ENCODE data around the gene CDH8. TPM values are rescaled to one million over a fixed set of nuclear protein-coding genes. Genes with fewer than 3 reads are reported as not detected.

Gene CDH8
- total RNA-seq, 1 donor from 2014 or later: not detected

DNA sequence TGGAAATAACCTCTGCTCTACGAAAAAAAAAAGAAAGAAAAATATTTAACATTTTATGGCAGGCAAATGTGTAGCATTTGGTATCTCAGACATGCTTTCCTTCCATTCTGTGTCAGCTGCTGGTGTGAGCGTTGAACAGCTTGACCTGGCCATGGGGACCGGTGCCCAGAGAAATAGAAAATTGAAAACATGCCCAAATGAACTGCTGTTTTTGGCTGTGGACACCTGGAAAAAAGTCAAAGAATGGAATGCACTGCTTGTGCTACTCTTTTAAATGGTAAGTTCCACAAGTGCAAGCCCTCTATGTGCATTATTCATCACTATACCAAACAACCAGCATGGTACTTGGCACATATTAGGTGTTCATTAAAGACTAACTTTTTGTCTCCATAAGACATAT is 127.2 kb downstream of the CDH8 start:
- H3K9me3 Mint-ChIP-seq: peaks cover 49% of the 10 kb centered on the region
- H3K4me1 Mint-ChIP-seq (ENCODE audit: low read depth): no peaks in the 10 kb centered on the region
- H3K36me3 Mint-ChIP-seq (ENCODE audit: low read depth): no peaks in the 10 kb centered on the region
- intact Hi-C loops (cut with micrococcal nuclease): no loop called here
- DNase-seq (ENCODE audit: low spot score): no peak
- H3K4me3 Mint-ChIP-seq (ENCODE audit: low read depth): no peak overlapping the region
- no peak overlapping the region for H3K27ac Mint-ChIP-seq
- no peaks in the 10 kb centered on the region for H3K27me3 Mint-ChIP-seq (ENCODE audit: low read depth)

DNA sequence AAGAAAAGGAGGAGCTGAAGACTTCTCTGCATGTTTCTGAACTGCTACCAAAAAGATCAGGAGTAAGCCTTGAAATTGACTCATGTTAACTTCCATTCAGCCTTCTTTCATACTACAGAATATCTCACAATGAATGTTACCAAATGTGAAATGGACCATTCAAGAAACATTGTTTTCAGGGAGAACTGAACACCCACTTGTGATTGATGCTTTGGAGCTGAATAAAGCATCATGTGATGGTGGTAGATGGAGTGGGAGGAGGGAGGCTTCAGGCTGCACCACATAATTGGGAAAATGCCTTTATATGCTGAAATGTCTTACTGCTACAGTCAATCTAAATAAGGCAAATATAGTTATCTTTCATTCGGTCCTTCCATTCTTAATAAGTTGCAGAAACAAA is 127.8 kb downstream of the CDH8 start:
- Mint-ChIP-seq H3K27ac (no peak overlapping the region), H3K4me1 (ENCODE audit: low read depth) (no peaks in the 10 kb centered on the region)

DNA sequence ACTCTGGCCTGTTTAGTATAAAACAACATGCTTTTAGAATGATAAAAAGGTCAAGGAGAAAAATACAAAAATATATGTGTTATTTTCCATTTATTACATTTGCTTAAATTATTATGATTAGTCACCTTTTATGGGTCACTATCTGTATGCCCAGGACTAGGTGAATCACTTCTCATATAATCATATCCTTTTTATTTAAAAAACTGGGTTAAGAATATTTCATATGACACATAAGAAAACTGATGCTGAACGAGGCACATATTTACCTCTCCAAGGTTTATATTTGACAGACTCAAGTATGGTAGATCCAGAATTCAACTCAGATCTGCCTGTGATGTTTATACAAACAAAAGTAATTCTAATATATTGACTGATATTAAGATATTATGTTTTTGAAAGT is 134.5 kb downstream of the CDH8 start:
- H3K36me3 Mint-ChIP-seq (ENCODE audit: low read depth): no peaks in the 10 kb centered on the region
- no peak for DNase-seq (ENCODE audit: low spot score)
- intact Hi-C loops (cut with micrococcal nuclease): no loop called here
- H3K4me3 Mint-ChIP-seq (ENCODE audit: low read depth): no peak overlapping the region
- peaks cover 46% of the 10 kb centered on the region for H3K9me3 Mint-ChIP-seq
- H3K27ac Mint-ChIP-seq: no peak overlapping the region
- H3K4me1 Mint-ChIP-seq (ENCODE audit: low read depth): no peaks in the 10 kb centered on the region
- no peaks in the 10 kb centered on the region for H3K27me3 Mint-ChIP-seq (ENCODE audit: low read depth)

More for the DNA sequence above, 127.8 kb downstream of the CDH8 start:
- H3K36me3 Mint-ChIP-seq (ENCODE audit: low read depth): no peaks in the 10 kb centered on the region
- intact Hi-C loops (cut with micrococcal nuclease): no loop called here
- peaks cover 46% of the 10 kb centered on the region for H3K9me3 Mint-ChIP-seq
- H3K27me3 Mint-ChIP-seq (ENCODE audit: low read depth): no peaks in the 10 kb centered on the region
- no peak overlapping the region for H3K4me3 Mint-ChIP-seq (ENCODE audit: low read depth)
- no peak for DNase-seq (ENCODE audit: low spot score)

DNA sequence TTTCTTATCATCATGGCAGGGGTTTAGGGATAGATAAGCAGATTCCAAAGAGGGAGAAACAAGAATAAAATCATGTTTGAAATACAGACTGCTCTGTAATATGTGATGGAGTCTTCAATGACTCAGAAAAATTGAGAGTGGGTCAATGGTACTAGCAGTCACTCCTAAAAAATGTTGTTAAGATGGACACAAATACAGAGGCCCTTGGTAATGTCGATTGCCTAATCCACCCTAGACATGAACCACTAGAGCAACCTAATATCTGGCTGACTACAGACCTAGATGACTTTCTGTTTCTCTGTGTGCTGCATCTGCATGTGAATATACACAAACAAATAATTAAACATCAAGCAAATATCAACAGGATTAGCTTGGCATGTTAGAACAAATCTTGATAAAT is 135.8 kb downstream of the CDH8 start:
- H3K9me3 Mint-ChIP-seq: peaks cover 40% of the 10 kb centered on the region

DNA sequence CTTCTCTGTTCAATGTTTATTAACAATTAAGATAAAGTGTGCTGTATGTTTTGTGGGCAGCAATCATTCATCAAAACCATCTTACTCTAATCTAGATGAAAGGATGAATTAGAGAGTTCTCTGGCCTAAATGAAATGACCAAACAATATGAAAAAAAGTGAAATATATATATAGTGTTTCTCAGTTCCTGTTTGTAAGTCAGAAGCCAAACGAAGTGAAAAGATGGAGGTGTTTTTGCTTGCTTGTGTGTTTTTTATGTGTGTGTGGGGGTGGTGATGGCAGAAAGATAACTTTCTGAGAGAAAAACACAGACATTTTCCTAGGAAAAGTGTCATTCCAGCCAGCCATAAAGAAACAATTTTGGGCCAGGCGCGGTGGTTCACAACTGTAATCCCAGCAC is 138.6 kb downstream of the CDH8 start:
- no peaks in the 10 kb centered on the region for H3K27me3 Mint-ChIP-seq (ENCODE audit: low read depth)
- H3K4me1 Mint-ChIP-seq (ENCODE audit: low read depth): no peaks in the 10 kb centered on the region
- no peak overlapping the region for H3K27ac Mint-ChIP-seq
- H3K36me3 Mint-ChIP-seq (ENCODE audit: low read depth): no peaks in the 10 kb centered on the region
- H3K9me3 Mint-ChIP-seq: peaks cover 44% of the 10 kb centered on the region
- intact Hi-C loops (cut with micrococcal nuclease): no loop called here
- no peak overlapping the region for H3K4me3 Mint-ChIP-seq (ENCODE audit: low read depth)
- DNase-seq (ENCODE audit: low spot score): no peak

More for the DNA sequence above, 135.8 kb downstream of the CDH8 start:
- Mint-ChIP-seq H3K36me3 (ENCODE audit: low read depth) (no peaks in the 10 kb centered on the region), H3K4me1 (ENCODE audit: low read depth) (no peaks in the 10 kb centered on the region), H3K27me3 (ENCODE audit: low read depth) (no peaks in the 10 kb centered on the region), H3K4me3 (ENCODE audit: low read depth) (no peak overlapping the region), H3K27ac (no peak overlapping the region)
- intact Hi-C loops (cut with micrococcal nuclease): no loop called here
- DNase-seq (ENCODE audit: low spot score): no peak

DNA sequence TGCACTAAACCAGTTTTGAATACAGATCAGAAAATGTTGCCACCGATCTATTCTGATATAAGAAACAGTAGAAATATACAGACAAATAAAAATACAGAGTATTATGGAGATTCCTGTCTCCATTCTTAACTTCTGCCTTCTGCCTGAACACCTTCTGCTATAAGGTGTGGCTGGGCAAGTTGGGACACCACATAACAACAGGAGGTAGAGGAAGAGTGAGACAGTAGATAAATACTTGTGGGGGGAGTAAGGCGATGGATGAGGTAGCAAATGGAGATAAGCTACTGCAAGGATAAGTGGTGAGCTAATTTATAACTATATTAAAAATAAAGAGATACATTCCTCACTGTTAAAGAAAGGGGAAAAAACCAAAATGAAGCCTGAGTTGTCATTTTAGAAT is 143.7 kb downstream of the CDH8 start:
- Mint-ChIP-seq H3K27me3 (ENCODE audit: low read depth) (no peaks in the 10 kb centered on the region), H3K4me3 (ENCODE audit: low read depth) (no peak overlapping the region), H3K36me3 (ENCODE audit: low read depth) (no peaks in the 10 kb centered on the region), H3K27ac (no peak overlapping the region), H3K9me3 (peaks cover 39% of the 10 kb centered on the region), H3K4me1 (ENCODE audit: low read depth) (no peaks in the 10 kb centered on the region)
- no peak for DNase-seq (ENCODE audit: low spot score)
- intact Hi-C loops (cut with micrococcal nuclease): no loop called here

DNA sequence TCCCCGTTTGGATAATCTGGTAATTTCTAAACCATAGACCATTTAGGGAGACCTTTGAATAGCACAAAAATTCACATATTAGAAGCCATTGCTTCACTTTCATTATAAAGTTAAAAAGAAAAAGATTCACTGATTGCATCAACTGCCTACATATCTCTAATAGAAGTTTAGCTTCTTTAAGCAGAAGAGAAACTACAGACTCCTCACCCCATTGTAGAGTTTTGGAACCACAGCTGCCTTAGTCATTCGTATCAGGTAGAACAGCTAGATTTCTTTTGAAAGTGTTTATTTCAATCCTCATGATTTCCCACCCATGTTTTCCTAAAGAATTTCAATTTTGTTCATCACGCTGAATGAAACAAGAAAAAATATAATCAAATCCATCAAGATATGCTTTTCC is 144.8 kb downstream of the CDH8 start:
- intact Hi-C loops (cut with micrococcal nuclease): no loop called here
- no peaks in the 10 kb centered on the region for H3K36me3 Mint-ChIP-seq (ENCODE audit: low read depth)
- no peaks in the 10 kb centered on the region for H3K27me3 Mint-ChIP-seq (ENCODE audit: low read depth)

DNA sequence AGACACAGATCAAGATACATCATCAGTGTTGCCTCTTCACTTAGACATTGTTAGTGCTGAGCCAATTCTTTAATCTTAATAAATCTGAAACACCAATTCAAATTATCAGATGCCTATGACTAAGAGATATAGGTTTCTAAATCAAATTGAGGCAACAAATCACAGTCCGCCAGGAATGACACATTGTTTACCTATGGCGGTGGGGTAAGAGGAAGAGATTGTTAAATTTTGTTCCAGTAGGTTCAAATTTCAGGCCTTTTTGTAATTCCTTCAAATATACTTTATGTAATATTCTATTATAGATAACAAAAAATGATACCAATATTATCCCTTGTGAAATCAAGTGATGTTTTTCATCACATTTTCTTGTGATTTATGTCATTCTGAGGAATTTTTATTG is 145.9 kb downstream of the CDH8 start:
- DNase-seq (ENCODE audit: low spot score): no peak
- Mint-ChIP-seq H3K4me1 (ENCODE audit: low read depth) (no peaks in the 10 kb centered on the region), H3K27me3 (ENCODE audit: low read depth) (no peaks in the 10 kb centered on the region), H3K9me3 (peaks cover 54% of the 10 kb centered on the region), H3K36me3 (ENCODE audit: low read depth) (no peaks in the 10 kb centered on the region), H3K4me3 (ENCODE audit: low read depth) (no peak overlapping the region), H3K27ac (no peak overlapping the region)
- intact Hi-C loops (cut with micrococcal nuclease): no loop called here

More for the DNA sequence above, 144.8 kb downstream of the CDH8 start:
- no peak overlapping the region for H3K27ac Mint-ChIP-seq
- no peaks in the 10 kb centered on the region for H3K4me1 Mint-ChIP-seq (ENCODE audit: low read depth)
- no peak overlapping the region for H3K4me3 Mint-ChIP-seq (ENCODE audit: low read depth)
- H3K9me3 Mint-ChIP-seq: peaks cover 48% of the 10 kb centered on the region
- DNase-seq (ENCODE audit: low spot score): no peak

DNA sequence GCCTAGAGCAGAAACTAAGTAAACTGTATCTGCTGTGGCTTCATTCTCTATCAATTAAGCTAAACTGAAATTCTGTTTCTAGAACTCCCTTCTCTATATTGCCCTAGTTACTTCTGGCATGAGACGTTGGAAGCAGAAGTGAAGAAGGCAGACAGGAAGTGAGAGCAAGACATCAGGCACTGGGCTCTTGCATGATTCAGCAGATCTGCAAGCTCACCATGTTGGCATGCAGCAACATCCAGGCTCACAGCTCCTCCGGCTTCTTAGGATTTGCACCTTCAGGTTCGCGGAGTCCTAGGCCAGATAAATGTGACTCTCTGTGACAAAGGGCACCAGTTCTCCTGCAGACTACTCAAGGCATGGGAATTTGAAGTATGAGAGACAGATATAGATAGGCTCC is 148.3 kb downstream of the CDH8 start:
- DNase-seq (ENCODE audit: low spot score): no peak
- Mint-ChIP-seq H3K9me3 (peaks cover 43% of the 10 kb centered on the region), H3K4me3 (ENCODE audit: low read depth) (no peak overlapping the region), H3K27me3 (ENCODE audit: low read depth) (no peaks in the 10 kb centered on the region), H3K36me3 (ENCODE audit: low read depth) (no peaks in the 10 kb centered on the region), H3K27ac (no peak overlapping the region), H3K4me1 (ENCODE audit: low read depth) (no peaks in the 10 kb centered on the region)
- intact Hi-C loops (cut with micrococcal nuclease): no loop called here

DNA sequence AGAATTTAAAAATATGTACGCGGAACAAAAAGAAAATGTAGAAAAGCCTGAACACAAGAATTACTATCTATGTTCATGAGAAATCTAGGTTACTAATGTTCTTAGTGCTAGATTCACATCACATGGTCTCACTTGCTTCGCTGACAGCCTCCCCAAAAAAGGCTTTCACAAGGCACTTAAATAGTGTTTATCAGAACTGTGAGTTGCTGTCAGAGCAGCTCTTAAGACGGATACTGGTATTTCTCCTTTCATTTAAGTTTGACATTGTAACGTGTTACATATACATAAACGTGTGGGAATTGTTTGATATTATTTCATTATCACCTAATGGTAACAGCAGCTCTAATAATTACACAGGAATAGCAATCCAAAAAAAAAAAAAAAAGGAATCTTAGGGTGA is 150.9 kb downstream of the CDH8 start:
- intact Hi-C loops (cut with micrococcal nuclease): no loop called here
- Mint-ChIP-seq H3K27ac (no peak overlapping the region), H3K9me3 (peaks cover 57% of the 10 kb centered on the region), H3K36me3 (ENCODE audit: low read depth) (no peaks in the 10 kb centered on the region), H3K4me3 (ENCODE audit: low read depth) (no peak overlapping the region), H3K27me3 (ENCODE audit: low read depth) (no peaks in the 10 kb centered on the region), H3K4me1 (ENCODE audit: low read depth) (no peaks in the 10 kb centered on the region)
- no peak for DNase-seq (ENCODE audit: low spot score)

DNA sequence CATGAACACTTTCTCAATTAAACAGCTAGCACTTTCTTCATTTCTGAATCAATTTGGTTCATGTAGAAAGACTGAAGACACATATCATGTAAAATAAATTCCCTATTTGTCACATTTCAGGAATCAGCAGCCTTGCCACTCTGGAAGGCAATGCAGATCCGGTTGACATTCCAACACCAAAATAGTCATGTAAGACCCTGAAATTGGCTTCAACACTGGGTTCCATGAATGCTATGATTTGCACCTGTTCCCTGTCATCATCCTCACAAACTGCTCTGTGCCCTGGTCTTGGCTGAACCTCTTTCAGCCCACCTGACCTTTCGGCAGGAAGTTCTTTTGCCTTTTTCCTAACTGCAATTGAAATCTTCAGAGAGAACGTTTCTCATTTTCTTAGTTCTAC is 156.9 kb downstream of the CDH8 start:
- Mint-ChIP-seq H3K27ac (no peak overlapping the region), H3K27me3 (ENCODE audit: low read depth) (no peaks in the 10 kb centered on the region), H3K4me3 (ENCODE audit: low read depth) (no peak overlapping the region), H3K36me3 (ENCODE audit: low read depth) (no peaks in the 10 kb centered on the region), H3K4me1 (ENCODE audit: low read depth) (no peaks in the 10 kb centered on the region), H3K9me3 (peaks cover 47% of the 10 kb centered on the region)
- intact Hi-C loops (cut with micrococcal nuclease): no loop called here
- no peak for DNase-seq (ENCODE audit: low spot score)

DNA sequence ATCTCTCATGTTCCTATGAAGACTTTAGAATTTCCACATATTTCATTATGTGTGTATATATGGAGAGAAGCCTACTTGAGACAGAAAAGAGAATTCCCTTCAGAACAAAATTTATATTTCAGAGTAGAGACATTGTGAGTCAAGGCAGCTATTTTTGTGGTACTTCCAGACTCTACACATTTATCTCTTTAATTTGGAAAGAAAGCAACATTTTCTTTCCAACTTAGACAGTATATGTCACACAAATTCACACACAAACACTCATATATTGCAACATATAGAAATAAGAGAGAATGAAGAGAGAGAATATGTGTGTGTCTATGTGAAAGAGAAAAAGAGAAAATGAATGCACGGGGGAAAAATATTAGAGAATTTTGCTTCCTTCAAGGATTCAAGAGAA is 158.8 kb downstream of the CDH8 start:
- intact Hi-C loops (cut with micrococcal nuclease): no loop called here
- no peak for DNase-seq (ENCODE audit: low spot score)
- H3K9me3 Mint-ChIP-seq: peaks cover 42% of the 10 kb centered on the region
- H3K27me3 Mint-ChIP-seq (ENCODE audit: low read depth): no peaks in the 10 kb centered on the region
- H3K27ac Mint-ChIP-seq: no peak overlapping the region
- no peaks in the 10 kb centered on the region for H3K36me3 Mint-ChIP-seq (ENCODE audit: low read depth)
- no peaks in the 10 kb centered on the region for H3K4me1 Mint-ChIP-seq (ENCODE audit: low read depth)
- no peak overlapping the region for H3K4me3 Mint-ChIP-seq (ENCODE audit: low read depth)

DNA sequence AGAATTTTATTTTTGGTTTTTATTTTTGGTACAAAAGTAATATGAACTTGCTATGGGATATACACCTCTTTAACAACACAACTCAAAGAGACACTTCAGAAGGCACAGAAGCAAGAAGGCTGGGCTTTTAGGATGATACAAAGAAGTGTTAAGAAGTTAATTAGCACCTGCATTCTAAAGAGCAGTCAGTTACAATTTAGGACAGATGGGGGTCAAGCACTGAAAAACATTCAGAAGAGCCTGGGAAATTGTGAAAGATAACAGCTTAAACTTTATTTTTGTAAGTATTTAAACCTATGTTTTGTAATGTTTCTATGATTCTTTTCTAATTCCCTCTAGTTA is 163.5 kb downstream of the CDH8 start:
- peaks cover 47% of the 10 kb centered on the region for H3K9me3 Mint-ChIP-seq
- no peak overlapping the region for H3K27ac Mint-ChIP-seq
- DNase-seq (ENCODE audit: low spot score): no peak
- H3K4me1 Mint-ChIP-seq (ENCODE audit: low read depth): no peaks in the 10 kb centered on the region
- no peaks in the 10 kb centered on the region for H3K27me3 Mint-ChIP-seq (ENCODE audit: low read depth)
- no peaks in the 10 kb centered on the region for H3K36me3 Mint-ChIP-seq (ENCODE audit: low read depth)
- H3K4me3 Mint-ChIP-seq (ENCODE audit: low read depth): no peak overlapping the region
- intact Hi-C loops (cut with micrococcal nuclease): no loop called here
